HG02571 (cell line): ENCODE measurements around the gene UACA.
A peak's percentile ranks its signal among the peaks of the same experiment; 100 is the strongest.
"Not testable (repeated sequence)": the region's sequence is repeated elsewhere in the genome, so short reads cannot be mapped to it uniquely, and the experiment has no call there.

Source experiments
- ATAC-seq: cut with Tn5 transposase; IDR thresholded peaks from one replicate; pipeline ENCODE4 v1.9.1; 2021; ENCODE audit warnings: mild to moderate bottlenecking, moderate library complexity; ENCODE audit not compliant: unreplicated experiment

The UACA gene, protein sequence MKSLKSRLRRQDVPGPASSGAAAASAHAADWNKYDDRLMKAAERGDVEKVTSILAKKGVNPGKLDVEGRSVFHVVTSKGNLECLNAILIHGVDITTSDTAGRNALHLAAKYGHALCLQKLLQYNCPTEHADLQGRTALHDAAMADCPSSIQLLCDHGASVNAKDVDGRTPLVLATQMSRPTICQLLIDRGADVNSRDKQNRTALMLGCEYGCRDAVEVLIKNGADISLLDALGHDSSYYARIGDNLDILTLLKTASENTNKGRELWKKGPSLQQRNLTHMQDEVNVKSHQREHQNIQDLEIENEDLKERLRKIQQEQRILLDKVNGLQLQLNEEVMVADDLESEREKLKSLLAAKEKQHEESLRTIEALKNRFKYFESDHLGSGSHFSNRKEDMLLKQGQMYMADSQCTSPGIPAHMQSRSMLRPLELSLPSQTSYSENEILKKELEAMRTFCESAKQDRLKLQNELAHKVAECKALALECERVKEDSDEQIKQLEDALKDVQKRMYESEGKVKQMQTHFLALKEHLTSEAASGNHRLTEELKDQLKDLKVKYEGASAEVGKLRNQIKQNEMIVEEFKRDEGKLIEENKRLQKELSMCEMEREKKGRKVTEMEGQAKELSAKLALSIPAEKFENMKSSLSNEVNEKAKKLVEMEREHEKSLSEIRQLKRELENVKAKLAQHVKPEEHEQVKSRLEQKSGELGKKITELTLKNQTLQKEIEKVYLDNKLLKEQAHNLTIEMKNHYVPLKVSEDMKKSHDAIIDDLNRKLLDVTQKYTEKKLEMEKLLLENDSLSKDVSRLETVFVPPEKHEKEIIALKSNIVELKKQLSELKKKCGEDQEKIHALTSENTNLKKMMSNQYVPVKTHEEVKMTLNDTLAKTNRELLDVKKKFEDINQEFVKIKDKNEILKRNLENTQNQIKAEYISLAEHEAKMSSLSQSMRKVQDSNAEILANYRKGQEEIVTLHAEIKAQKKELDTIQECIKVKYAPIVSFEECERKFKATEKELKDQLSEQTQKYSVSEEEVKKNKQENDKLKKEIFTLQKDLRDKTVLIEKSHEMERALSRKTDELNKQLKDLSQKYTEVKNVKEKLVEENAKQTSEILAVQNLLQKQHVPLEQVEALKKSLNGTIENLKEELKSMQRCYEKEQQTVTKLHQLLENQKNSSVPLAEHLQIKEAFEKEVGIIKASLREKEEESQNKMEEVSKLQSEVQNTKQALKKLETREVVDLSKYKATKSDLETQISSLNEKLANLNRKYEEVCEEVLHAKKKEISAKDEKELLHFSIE (N-terminal part only)

DNA sequence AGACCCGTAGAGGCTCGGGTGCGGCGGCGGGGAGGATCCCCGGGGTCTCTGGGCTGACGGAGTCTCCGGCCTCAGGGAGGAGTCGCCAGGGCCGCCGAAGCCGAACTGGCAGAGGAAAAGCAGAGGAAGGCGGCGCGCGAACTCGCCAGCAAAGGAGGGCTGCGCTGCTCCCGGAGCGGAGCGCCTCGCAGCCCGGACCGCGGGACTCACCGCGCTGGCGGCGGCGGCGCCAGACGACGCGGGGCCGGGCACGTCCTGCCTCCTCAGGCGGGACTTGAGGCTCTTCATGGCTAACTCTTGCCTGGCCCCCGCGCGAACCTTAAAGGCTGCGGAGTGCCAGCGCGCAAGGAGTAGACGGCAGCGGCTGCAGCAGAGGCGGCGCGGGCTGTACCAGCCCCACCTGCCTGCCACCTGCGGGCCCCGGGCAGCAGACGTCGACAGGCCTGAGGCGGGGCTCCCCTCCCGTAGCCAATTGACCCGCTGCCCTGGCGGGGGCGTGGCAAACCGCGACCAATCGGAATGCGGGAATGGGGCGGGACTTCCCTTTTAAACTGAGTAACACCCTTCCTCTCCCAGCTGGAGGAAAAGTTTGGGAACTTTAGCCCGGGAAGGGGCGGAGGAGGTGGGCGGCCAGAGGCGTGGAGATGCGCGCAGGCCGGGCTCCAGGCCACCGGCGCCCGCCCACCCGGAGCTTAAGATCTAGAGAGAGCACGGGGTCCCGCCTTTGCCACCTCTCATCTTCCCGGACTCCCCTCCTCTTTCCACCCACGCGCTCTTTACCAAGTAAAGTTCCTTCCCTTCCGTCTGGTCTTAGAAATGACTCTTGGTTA lies at the start of gene UACA:
Gene UACA (minus strand): TSS at position 439 of the 830 bp plus-strand sequence. CDS start 151 bp downstream, at position 288.
- ATAC-seq, result peak; percentile 78

DNA sequence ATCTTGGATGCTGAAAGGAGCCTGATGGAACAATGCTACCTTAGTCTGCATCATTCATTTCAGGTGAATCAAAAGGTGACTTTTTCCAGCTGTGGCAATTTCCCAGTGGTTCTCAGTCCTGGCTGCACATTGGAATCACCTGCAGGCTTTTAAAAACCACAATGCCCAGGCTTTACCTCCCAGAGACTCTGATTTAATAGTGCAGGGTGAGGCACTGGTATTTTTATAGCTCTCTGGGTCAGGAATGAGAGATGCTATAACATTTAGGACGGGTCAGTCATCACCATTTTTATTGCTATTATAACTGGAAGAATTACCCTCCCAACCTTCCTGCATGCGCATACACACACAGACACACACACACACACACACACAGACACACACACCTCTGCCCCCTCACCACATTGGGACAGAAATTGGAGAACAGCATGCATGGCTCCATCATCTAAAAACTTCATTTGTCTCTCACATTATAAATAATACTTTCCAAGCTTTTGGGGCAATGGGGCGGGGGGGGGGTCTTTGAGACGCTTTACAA lies 49.5 kb upstream of the UACA start:
- ATAC-seq, result no peak

GRCh38 chr15:70810916-70811578 lies 47.7 kb upstream of the UACA start:
- ATAC-seq, result no peak

- no peak for ATAC-seq
Observed at GRCh38 chr15:70806992-70807712, 43.8 kb upstream of the UACA start.

GRCh38 chr15:70804388-70804787 lies 41.0 kb upstream of the UACA start:
- ATAC-seq, result not testable (repeated sequence)

- no peak for ATAC-seq
Observed at GRCh38 chr15:70802629-70803028, 39.3 kb upstream of the UACA start.

- ATAC-seq, result no peak
Observed at GRCh38 chr15:70801109-70801508, 37.8 kb upstream of the UACA start.

GRCh38 chr15:70799667-70800450 lies 36.5 kb upstream of the UACA start:
- no peak for ATAC-seq

- no peak for ATAC-seq
Observed at GRCh38 chr15:70797464-70797863, 34.1 kb upstream of the UACA start.

- ATAC-seq, result no peak
Observed at GRCh38 chr15:70796516-70797310, 33.4 kb upstream of the UACA start.

DNA sequence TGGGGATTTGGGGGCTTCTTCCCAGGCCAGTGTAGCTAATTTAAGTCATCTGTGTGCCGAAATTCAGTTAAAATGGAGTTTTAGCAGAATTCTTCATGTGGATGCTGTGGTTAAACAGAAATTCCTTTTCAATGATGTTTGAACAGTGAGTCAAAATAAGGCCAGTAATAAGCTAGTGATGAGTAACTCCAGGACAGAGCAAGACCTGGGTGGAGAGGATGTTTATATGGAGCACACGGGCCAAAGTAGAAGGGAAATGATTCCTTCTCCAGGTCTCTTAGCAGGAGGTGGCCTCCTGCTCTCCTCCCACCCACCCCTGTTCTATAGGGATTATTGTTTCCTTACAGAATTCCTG lies 31.9 kb upstream of the UACA start:
- no peak for ATAC-seq

- ATAC-seq, result no peak
Observed at GRCh38 chr15:70794596-70795310, 31.4 kb upstream of the UACA start.

DNA sequence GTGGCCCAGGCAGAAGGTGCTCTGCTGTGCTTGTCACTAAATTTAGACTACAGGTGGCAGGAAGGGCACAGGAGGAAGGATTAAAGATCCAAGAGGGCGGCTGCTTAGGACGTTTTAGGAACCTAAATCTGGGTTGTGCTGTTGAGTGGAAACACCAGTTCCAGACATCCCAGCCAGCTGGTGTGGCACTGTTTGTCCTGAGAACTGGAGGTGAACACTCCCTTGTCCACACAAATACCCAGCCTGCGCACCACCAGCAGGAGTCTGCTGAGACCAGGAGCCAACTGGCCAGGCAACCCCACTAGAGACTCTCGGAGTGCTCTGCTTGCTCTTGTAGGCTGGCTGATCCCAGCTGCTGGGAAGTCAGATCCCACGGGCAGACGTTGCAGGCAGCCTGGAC lies 30.3 kb upstream of the UACA start:
- no peak for ATAC-seq

DNA sequence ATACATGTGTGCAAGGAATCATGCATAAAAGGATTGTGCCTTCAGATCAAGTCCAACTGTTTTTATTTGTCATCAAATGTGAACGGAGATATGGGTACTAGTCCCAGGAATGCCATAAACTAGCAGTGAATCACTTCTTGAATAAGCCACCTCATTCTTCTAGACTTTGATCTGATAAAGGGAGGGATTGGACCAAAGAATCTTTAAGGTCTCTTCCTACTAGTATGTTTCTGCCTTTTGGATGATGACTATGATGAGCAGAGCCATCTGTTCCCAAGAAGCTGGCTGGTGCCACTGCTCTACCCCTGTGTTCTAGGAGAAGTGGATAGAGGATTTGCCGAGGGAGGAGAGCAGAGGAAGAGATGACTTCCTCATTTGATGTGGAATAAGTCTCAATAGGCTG lies 28.8 kb upstream of the UACA start:
- no peak for ATAC-seq

GRCh38 chr15:70791259-70791658 lies 27.9 kb upstream of the UACA start:
- no peak for ATAC-seq

DNA sequence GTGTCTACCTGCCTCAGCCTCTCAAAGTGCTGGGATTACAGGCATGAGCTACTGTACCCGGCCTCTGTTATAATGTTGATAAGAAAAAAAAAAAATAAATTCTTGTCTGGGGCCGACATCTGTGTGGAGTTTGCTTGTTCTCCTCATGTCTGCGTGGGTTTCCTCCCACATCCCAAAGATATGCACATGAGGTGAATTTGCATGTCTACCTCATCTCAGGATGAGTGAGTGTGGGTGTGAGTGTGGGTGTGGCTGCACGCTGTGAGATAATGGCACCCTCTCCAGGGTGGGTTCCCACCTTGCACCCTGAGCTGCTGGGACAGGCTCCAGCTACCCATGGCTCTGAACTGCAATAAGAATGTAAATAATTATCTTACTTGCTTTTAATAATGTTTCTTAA lies 25.9 kb upstream of the UACA start:
- no peak for ATAC-seq
